GM13977 (cell line): ENCODE results near the gene BEGAIN.

Experiments used
- DNase-seq: peaks from one replicate; pipeline ENCODE4 v3.0.0; 2012; ENCODE audit warnings: low spot score
- in situ Hi-C: fragments of 300-500 bp; cut with MboI; formaldehyde crosslinking; loops from one replicate; pipeline ENCODE4 v1.12.0; 2022; ENCODE audit warnings: low sequenced_read_pairs, low pct_unique_long_range_greater_than_20kb, mixed read lengths, inconsistent platforms; ENCODE audit not compliant: unreplicated experiment
- TF ChIP-seq, protein P1 (sequence below): IDR thresholded peaks from 2 replicates; pipeline ENCODE4 v1.5.1; 2012; ENCODE audit warnings: mild to moderate bottlenecking, control low read depth; ENCODE audit not compliant: insufficient read depth; ENCODE audit errors: extremely low read depth, missing control alignments

BEGAIN gene

DNA sequence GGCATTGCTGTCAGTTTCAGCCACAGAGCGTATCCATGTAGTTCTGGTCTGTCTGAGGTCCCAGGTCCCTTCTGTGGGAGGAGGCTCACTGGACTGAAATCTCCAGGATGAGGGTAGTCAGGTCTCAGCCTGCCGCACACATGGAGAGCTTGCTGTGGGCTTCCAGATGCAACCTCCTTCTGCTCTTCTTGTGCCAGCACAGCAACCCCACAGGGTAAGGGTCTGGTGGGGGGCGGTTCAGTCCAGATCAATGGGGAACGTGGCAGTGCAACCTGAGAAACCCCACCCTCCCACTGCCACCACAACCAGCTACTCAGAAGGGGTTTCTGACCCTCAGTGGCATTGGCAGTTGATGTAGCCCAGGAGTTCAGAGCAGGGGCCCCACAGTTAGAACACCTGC lies 61.2 kb downstream of the BEGAIN start:
- TF ChIP-seq, protein P1, sequence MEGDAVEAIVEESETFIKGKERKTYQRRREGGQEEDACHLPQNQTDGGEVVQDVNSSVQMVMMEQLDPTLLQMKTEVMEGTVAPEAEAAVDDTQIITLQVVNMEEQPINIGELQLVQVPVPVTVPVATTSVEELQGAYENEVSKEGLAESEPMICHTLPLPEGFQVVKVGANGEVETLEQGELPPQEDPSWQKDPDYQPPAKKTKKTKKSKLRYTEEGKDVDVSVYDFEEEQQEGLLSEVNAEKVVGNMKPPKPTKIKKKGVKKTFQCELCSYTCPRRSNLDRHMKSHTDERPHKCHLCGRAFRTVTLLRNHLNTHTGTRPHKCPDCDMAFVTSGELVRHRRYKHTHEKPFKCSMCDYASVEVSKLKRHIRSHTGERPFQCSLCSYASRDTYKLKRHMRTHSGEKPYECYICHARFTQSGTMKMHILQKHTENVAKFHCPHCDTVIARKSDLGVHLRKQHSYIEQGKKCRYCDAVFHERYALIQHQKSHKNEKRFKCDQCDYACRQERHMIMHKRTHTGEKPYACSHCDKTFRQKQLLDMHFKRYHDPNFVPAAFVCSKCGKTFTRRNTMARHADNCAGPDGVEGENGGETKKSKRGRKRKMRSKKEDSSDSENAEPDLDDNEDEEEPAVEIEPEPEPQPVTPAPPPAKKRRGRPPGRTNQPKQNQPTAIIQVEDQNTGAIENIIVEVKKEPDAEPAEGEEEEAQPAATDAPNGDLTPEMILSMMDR, result no peak
- peak; percentile 3 for DNase-seq
- in situ Hi-C loops, result no loop called here

DNA sequence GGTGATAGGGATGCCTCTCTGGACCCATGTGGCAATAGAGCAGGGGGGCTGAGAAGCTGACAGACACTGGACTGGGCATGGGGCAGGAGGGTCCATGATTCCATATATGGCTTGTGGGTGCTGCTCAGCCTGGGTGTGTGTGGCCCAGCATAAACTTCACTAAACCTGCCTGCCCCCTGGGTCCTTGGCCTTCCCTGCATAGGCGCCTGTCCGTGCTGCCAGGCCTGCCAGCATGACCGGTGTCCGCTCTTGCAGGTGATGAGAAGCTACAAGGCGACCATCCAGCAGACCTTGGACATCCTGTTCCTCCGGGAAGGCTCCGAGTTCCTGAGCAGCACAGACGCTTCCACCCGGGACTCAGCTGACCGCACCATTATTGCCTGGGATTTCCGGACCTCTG lies 61.6 kb downstream of the BEGAIN start:
- no peak for DNase-seq
- in situ Hi-C loops, result no loop called here
- TF ChIP-seq, protein P1, result no peak

DNA sequence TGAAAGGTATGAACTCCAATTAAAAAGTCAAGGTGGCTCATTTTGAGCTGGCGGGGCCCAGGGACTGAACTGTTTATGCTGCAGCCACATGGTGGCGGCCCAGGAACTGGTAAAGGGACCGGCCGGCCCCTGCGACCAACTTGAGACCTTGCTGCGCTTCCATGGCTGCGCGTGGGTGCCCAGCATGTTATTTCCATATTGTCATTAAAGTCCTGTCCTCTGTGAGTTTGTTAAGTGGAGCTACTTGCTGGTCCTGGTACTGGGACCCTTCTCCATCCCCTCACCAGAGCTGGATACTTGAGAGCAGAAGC lies 62.3 kb downstream of the BEGAIN start:
- TF ChIP-seq, protein P1, result peak; percentile 52
- DNase-seq, result peak; percentile 43
- in situ Hi-C loops, result no loop called here

DNA sequence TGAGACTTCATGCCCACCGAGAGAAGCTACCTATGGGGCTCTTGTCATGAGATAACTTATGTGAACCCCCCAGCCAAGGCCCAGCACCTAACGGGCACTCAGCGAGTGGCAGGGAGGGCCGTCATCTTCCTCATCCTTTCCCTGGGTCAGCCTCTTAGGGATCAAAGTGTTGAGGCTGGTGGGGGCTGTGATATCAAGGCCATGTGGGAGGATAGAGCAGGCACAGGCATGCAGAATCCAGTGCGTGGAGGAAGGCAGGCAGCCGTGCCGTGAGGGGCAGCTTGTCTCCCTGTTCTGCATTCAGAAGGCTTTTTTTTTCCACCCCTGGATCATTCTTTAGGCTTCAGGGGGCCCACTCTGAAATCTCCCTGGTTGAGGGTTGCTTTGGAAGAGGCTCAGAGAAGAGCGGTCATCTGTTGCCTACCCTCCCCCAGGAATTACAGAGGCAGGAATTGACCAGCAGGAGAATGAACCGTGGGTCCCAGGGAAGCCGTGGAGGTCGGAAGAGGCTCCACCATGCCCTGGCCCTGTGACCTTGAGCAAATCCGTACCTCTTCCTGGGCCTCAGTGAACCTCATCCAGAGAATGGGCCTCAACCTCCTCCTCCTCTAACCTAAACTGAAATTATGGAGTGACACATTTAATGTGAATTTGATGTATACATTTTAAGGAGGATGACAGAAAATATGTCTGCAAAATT lies 62.8 kb downstream of the BEGAIN start:
- TF ChIP-seq, protein P1, result no peak
- in situ Hi-C loops, result no loop called here
- peak; percentile 7 for DNase-seq

DNA sequence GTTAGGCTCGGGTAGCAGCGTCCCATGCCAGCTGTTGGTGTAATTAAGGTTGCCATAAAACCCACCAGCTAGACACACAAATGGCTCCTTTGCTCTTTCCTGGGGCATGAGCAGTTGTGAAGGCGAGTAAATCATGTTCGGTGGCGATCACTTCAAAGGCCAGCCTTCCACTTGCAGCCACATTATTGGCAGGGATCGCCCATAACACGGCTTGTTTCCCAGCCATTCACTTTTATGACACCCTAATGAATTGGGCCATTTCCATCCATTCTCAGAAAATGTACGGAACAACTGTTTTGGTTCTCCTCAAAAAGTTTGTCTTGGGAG lies 63.4 kb downstream of the BEGAIN start:
- TF ChIP-seq, protein P1, result no peak
- no peak for DNase-seq
- in situ Hi-C loops, result no loop called here

DNA sequence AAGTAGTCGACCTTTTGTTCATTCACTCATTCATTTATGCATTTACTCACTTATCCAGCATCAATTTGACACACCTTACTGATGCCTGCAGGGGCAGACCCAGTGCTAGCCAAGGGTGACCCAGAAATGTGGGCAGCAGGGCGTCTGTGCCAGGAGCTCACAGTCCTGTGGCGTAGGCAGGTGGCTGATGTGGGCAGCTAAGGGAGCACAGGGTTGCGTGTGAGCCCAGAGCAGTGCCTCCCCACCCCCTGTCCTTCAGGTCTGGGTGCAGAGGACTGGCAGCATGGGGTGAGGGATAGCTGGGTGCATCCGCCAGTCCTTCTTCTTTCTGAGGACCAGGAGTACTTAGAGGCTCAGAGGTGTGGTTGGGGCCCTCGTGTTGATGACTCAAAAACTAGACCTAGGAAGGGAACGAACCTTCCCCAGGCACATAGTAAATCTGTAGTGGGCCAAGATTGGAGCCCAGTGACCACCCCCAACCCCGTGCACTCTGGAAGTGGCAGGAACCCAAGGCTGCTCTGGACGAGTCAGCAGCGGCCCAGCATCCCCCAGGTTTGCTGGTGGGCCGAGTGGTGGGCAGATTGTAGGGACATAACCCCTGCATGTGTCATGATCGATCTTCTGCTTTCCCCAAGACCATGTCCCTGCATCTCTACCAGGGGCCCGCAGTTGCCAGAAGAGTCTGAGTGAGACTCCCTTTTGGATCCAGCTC lies 63.9 kb downstream of the BEGAIN start:
- DNase-seq, result no peak
- TF ChIP-seq, protein P1, result no peak
- in situ Hi-C loops, result no loop called here
